ENCODE results near the gene TEX50. TPM values are rescaled to one million over a fixed set of nuclear protein-coding genes. Genes with fewer than 3 reads are reported as not detected.

The TEX50 gene
- polyA plus RNA-seq, 1 donor from 2014 or later: not detected

DNA sequence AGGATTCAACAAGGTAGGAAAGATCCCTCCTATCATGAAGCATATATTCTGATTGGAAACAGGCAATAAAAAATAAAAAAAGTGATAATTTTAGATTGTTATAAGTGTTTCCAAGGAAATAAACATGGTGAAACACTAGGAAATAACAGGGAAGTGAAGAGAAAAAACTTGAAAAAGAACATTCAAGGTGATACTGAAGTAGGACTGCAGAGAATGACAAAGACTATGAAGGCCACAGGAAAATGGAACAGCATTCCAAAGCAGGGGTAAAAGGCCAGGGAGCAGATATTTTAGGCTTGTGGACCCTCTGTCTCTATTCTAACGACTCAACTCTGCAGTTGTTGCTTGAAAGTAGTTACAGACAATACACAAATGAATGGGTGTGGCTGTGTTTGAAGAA lies 26.6 kb downstream of the TEX50 start:
- no peak overlapping the region for H3K27ac ChIP-seq (ENCODE audit: low read length)
- H3K27me3 ChIP-seq (ENCODE audit: insufficient read depth, low read depth, low read length): no peaks in the 10 kb centered on the region
- H2AFZ ChIP-seq (ENCODE audit: low read depth, low read length): no peak overlapping the region
- H3K36me3 ChIP-seq (ENCODE audit: insufficient read depth, low read length): no peaks in the 10 kb centered on the region
- H3K9ac ChIP-seq (ENCODE audit: low read length): no peak overlapping the region
- H3K9me3 ChIP-seq (ENCODE audit: low read length): no peaks in the 10 kb centered on the region
- H3F3A ChIP-seq (ENCODE audit: insufficient read depth, low read length, poor library complexity, severe bottlenecking): no peaks in the 10 kb centered on the region
- no peaks in the 10 kb centered on the region for H3K9me2 ChIP-seq (ENCODE audit: insufficient read depth, low read length)
- no peak overlapping the region for H3K4me2 ChIP-seq (ENCODE audit: low read length)
- H4K20me1 ChIP-seq (ENCODE audit: insufficient read depth): no peaks in the 10 kb centered on the region
- no peaks in the 10 kb centered on the region for H3K79me2 ChIP-seq (replicated peaks; ENCODE audit: insufficient read depth, low read length)
- H3K4me3 ChIP-seq (ENCODE audit: low read length): no peak overlapping the region
- TF ChIP-seq TAF1 (IDR thresholded peaks at IDR 0.05; ENCODE audit: low read depth): no peak
- no peak for TF ChIP-seq RAD21 (conservative IDR thresholded peaks at IDR 0.05)
- no peak for TF ChIP-seq POLR2AphosphoS5 (IDR thresholded peaks at IDR 0.05)
- TF ChIP-seq, protein P1, sequence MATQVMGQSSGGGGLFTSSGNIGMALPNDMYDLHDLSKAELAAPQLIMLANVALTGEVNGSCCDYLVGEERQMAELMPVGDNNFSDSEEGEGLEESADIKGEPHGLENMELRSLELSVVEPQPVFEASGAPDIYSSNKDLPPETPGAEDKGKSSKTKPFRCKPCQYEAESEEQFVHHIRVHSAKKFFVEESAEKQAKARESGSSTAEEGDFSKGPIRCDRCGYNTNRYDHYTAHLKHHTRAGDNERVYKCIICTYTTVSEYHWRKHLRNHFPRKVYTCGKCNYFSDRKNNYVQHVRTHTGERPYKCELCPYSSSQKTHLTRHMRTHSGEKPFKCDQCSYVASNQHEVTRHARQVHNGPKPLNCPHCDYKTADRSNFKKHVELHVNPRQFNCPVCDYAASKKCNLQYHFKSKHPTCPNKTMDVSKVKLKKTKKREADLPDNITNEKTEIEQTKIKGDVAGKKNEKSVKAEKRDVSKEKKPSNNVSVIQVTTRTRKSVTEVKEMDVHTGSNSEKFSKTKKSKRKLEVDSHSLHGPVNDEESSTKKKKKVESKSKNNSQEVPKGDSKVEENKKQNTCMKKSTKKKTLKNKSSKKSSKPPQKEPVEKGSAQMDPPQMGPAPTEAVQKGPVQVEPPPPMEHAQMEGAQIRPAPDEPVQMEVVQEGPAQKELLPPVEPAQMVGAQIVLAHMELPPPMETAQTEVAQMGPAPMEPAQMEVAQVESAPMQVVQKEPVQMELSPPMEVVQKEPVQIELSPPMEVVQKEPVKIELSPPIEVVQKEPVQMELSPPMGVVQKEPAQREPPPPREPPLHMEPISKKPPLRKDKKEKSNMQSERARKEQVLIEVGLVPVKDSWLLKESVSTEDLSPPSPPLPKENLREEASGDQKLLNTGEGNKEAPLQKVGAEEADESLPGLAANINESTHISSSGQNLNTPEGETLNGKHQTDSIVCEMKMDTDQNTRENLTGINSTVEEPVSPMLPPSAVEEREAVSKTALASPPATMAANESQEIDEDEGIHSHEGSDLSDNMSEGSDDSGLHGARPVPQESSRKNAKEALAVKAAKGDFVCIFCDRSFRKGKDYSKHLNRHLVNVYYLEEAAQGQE (IDR thresholded peaks at IDR 0.05; ENCODE audit: borderline replicate concordance): no peak
- TF ChIP-seq MXI1 (conservative IDR thresholded peaks at IDR 0.05; ENCODE audit: poor library complexity, severe bottlenecking): no peak
- TF ChIP-seq EZH2 (IDR thresholded peaks at IDR 0.05; ENCODE audit: borderline replicate concordance, insufficient read depth, low read length, poor library complexity, severe bottlenecking): no peak
- TF ChIP-seq SMC3 (conservative IDR thresholded peaks at IDR 0.05; ENCODE audit: poor library complexity): no peak
- TF ChIP-seq, protein P2, sequence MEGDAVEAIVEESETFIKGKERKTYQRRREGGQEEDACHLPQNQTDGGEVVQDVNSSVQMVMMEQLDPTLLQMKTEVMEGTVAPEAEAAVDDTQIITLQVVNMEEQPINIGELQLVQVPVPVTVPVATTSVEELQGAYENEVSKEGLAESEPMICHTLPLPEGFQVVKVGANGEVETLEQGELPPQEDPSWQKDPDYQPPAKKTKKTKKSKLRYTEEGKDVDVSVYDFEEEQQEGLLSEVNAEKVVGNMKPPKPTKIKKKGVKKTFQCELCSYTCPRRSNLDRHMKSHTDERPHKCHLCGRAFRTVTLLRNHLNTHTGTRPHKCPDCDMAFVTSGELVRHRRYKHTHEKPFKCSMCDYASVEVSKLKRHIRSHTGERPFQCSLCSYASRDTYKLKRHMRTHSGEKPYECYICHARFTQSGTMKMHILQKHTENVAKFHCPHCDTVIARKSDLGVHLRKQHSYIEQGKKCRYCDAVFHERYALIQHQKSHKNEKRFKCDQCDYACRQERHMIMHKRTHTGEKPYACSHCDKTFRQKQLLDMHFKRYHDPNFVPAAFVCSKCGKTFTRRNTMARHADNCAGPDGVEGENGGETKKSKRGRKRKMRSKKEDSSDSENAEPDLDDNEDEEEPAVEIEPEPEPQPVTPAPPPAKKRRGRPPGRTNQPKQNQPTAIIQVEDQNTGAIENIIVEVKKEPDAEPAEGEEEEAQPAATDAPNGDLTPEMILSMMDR (IDR thresholded peaks at IDR 0.05; ENCODE audit: poor library complexity, severe bottlenecking): no peak
- TF ChIP-seq EP300 (conservative IDR thresholded peaks at IDR 0.05; ENCODE audit: poor library complexity, severe bottlenecking): no peak

DNA sequence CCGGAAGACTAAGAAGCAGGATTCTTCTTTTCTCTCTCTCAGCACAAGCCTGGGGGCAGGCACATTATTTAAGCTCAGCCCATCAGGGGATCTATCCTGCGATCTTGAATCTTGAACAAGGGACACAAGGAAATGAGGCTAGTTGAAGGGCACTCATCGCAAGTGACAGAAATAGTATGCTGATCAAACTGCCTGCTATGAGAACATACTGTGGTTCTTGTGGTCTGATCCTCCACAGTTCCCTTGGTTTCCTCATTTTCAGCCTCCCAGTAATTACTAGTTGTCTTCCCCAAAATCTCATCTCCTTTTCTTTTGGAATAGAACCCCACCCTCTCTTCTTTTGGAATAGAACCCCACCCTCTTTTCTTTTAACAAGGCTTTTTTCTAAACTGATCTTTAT lies 28.0 kb downstream of the TEX50 start:
- no peaks in the 10 kb centered on the region for H4K20me1 ChIP-seq (ENCODE audit: insufficient read depth)
- no peaks in the 10 kb centered on the region for H3K36me3 ChIP-seq (ENCODE audit: insufficient read depth, low read length)
- no peak overlapping the region for H3K4me3 ChIP-seq (ENCODE audit: low read length)
- no peak for TF ChIP-seq TAF1 (IDR thresholded peaks at IDR 0.05; ENCODE audit: low read depth)
- TF ChIP-seq, protein P2 (IDR thresholded peaks at IDR 0.05; ENCODE audit: poor library complexity, severe bottlenecking): no peak
- no peak for TF ChIP-seq RAD21 (conservative IDR thresholded peaks at IDR 0.05)
- TF ChIP-seq MXI1 (conservative IDR thresholded peaks at IDR 0.05; ENCODE audit: poor library complexity, severe bottlenecking): no peak
- TF ChIP-seq EZH2 (IDR thresholded peaks at IDR 0.05; ENCODE audit: borderline replicate concordance, insufficient read depth, low read length, poor library complexity, severe bottlenecking): no peak
- TF ChIP-seq EP300 (conservative IDR thresholded peaks at IDR 0.05; ENCODE audit: poor library complexity, severe bottlenecking): no peak
- TF ChIP-seq POLR2AphosphoS5 (IDR thresholded peaks at IDR 0.05): no peak
- no peak overlapping the region for H3K27ac ChIP-seq (ENCODE audit: low read length)
- H3K79me2 ChIP-seq (replicated peaks; ENCODE audit: insufficient read depth, low read length): peaks cover 4% of the 10 kb centered on the region
- no peaks in the 10 kb centered on the region for H3K9me3 ChIP-seq (ENCODE audit: low read length)
- H3K9me2 ChIP-seq (ENCODE audit: insufficient read depth, low read length): no peaks in the 10 kb centered on the region
- no peak overlapping the region for H2AFZ ChIP-seq (ENCODE audit: low read depth, low read length)
- no peak overlapping the region for H3K9ac ChIP-seq (ENCODE audit: low read length)
- H3K27me3 ChIP-seq (ENCODE audit: insufficient read depth, low read depth, low read length): no peaks in the 10 kb centered on the region
- no peak overlapping the region for H3K4me2 ChIP-seq (ENCODE audit: low read length)
- H3F3A ChIP-seq (ENCODE audit: insufficient read depth, low read length, poor library complexity, severe bottlenecking): no peaks in the 10 kb centered on the region
